CD4-positive, alpha-beta T cell treated with Interleukin-2 at 100 ng/mL for 4 hours (primary cell): Measurements from ENCODE around the gene CAPN1.
"Not testable (repeated sequence)": the region's sequence is repeated elsewhere in the genome, so short reads cannot be mapped to it uniquely, and the experiment has no call there.

Experiments
- DNase-seq: peaks from one replicate; pipeline ENCODE4 v3.0.0-alpha.2; 2020; ENCODE audit warnings: low spot score

Gene CAPN1

DNA sequence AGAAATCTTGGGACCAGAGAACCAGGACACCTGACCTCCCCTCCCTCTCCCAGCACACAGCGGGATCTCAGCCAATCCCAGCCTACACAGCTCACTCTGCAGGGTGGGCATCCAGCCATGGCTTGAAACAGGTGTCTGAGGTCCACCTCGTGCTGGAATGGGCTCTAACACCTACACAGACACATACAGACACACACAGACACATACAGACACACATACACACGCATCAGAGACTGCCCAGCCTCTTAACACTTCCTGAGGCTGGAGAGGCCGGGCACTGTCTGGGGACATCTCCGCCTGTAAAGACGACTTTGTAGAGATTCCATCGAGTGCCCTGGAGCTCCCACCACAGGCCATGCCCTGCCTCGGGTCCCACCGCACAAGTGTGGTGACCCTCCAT, 36.7 kb downstream of the CAPN1 start:
- no peak for DNase-seq

DNA sequence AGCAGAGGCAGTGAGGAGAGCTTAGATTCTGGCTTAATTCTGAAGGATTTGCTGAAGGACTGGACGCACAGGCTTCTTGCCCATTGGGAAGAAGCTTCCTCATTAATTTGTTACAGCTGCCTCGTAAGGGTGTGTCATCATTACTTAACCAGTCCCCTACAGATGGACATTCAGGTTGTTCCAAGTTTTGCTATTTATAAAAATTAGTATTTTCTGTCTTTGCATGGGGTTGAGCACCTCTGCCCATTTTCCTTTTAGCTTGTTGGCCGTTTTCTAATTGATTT, 38.1 kb downstream of the CAPN1 start:
- no peak for DNase-seq

DNA sequence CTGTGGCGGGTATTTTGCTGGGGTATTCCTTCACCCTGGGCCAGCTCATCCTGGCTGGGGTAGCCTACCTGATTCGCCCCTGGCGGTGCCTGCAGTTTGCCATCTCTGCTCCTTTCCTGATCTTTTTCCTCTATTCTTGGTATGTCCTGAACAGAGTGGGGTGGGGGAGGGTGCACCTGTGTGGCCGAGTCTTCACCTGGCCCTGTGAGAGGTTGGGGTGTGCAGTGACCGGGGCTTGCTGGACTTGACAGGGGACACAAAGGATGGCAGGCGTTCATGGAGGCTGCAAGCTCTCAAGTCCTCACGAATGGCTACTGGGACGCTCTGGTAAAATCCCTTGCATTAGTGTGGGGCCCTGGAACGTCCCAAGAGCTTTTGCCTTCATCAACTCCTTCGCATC, 39.3 kb downstream of the CAPN1 start:
- DNase-seq, result no peak

DNA sequence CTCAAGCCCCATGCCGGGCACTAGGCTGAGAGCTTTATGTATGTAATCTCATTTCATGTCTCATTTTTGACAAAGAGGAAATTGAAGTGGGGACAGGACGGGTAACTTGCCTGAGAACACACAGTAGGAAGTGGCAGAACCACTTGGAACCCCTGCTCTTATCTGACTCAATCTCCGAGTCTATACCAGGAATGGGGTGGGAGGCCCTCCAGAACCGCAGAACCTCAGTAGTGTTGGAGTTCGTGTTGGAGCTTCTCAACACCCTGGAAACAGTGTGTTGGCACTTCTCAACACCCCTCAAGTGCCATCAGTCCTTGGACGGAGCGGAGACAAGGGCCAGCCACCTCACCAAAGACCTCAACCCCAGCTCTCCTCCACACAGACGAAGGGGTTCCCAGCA, 41.3 kb downstream of the CAPN1 start:
- no peak for DNase-seq

DNA sequence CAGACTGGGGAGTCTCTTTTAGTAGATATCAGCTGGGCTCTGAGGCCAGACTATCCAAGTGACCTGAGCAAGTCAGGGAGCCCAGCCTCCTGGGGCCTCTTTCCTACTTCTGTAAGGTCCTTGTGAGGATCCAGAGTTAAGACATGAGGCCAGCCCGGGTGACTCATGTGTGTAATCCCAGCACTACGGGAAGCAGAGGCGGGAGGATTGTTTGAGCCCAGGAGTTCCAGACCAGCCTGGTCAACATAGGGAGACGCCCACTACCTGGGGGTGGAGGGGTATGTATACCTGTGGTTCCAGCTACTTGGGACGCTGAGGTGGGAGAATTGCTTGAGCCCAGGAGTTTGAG, 43.2 kb downstream of the CAPN1 start:
- no peak for DNase-seq

DNA sequence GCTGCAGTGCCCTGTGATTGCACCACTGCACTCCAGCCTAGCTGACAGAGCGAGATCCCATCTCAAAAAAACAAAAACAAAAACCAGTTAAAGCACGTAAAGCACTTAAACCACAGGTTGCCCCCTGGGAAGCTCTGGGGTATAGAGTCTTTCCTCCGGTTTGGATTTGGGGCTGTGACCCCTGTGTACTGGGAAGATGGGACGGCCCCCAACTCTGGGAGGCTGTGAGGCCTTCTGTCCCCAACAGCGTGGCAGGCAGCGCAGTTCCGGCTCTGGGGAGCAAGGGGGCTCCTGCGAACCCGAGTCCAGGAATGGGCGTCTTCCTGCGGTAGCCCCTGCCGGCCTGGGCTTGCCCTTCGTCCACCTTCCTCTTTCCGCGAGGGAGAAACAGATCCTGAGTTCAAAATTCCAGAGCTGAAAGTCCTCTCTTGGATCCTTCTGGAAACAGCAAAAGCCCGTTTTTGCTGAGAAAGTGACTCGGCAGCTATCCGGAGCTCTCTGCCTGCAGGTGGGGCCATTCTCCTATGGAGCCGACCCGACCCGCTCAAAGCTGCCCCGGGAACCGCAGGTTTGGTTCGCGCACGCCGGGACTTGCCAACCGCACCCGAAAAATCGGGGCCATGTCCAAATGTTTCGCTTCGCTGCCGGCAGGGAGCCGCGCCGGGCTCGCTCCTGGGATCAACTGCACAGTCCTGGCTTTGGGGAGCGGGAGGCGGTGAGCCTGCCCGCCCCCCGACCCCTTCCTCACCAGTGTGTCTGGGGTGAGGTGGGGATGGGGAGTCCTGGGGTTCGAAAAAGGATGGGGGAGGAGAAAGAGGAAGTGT, 43.8 kb downstream of the CAPN1 start:
- peak; percentile 50 for DNase-seq

DNA sequence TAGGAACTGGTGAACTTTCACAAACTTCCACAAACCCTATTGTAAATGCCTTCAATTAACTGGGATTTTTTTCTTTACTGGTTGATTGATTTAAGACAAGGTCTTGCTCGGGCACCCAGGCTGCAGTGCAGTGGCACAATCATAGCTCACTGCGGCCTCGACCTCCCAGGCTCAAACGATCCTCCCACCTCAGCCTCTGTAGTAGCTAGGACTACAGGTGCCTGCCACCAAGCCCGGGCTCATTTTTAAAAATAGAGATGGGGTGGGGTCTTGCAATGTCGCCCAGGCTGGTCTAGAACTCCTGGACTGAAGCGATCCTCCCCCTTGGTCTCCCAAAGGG, 44.3 kb downstream of the CAPN1 start:
- DNase-seq, result no peak

DNA sequence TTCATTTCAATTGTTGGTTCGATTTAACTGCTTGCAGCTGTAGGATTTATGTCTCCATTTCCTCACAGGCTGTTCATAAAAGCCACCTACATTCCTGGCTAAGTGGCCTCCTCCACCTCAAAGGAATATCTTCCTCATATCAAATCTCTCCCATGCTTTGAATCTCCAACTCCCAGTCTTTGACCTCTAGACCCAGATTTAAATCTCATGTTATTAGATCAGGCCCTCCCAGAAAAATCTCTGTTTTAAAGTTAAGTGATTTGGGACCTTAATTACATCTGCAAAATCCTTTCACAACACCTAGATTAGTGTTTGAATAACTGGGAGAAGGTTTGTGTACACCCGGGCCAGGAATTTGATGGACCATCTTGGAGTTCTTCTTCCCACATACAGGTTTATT, 46.2 kb downstream of the CAPN1 start:
- DNase-seq, result no peak

DNA sequence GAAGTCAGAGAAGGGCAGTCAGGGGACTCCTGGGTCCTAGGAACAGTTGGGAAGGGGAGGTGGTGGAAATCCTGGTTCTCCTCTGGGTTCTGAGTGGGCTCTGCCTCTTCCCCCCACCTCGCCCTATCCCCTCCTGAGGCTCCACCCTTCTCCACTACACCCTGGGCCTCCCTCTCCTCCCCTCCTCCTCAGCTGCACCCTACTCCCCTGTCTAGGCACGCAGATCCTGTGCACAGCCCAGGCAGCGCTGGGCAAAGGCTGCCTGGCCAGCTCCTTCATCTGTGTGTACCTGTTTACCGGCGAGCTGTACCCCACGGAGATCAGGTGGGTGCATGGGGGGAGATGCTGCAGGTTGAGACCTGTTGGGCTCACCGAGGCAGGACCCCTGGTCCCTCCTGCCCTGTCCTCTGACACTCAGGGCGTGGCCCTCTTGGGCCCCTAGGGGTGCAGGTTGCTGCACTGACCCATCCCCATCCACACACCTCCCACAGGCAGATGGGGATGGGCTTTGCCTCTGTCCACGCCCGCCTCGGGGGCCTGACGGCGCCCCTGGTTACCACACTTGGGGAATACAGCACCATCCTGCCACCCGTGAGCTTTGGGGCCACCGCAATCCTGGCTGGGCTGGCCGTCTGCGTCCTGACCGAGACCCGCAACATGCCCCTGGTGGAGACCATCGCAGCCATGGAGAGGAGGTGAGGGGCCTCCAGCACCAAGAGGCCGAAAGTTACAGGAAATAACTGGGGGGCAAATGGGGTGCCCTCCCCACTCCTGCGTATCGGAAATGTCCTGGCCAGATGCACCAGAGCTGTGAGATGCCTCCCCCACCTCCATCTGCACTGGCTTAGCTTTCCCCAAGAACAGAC, 54.7 kb downstream of the CAPN1 start:
- no peak for DNase-seq

DNA sequence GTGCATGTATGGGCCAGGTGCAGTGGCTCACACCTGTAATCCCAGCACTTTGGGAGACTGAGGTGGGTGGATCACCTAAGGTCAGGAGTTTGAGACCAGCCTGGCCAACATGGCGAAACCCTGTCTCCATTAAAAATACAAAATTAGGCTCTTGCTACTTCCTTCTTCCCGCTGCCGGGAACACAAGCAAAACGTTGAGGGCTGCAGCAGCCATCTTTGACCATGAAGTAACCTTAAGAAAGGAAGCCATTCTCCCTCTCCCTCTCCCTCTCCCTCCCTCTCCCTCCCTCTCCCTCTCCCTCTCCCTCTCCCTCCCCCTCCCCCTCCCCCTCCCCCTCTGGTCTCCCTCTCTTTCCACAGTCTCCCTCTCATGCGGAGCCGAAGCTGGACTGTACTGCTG, 56.6 kb downstream of the CAPN1 start:
- DNase-seq, result not testable (repeated sequence)

DNA sequence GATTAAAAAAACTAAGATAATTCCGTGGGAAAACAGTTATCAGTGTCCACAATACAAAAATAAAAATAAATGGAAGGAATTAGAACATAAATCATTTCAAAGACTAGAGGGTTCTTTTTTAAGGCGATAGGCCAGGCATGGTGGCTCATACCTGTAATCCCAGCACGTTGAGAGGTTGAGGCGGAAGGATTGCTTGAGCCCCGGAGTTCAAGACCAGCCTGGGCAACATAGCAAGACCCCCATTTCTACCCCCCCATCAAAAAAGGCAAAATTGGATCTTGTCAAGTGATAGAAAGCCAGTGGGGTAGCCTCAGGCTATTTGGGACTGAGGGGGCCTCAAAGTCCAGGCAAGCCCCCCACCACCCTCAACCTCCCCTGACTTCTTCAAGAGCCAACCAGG, 59.4 kb downstream of the CAPN1 start:
- DNase-seq, result no peak

DNA sequence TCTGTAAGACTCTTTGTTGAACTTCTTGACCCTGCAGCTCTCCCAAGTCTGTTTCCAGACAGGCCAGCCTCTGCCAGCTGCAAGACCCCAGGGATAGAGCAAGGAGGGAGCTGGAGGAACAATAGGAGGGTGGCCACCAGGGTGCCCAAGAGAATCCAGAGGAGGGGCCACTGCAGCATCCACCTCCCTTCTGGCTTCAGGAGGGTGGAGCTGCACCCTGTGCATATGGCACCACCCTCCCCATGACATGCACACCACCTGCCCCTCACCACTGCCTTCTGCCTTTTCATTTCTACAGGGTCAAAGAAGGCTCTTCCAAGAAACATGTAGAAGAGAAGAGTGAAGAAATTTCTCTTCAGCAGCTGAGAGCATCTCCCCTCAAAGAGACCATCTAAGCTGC, 60.0 kb downstream of the CAPN1 start:
- DNase-seq, result no peak

DNA sequence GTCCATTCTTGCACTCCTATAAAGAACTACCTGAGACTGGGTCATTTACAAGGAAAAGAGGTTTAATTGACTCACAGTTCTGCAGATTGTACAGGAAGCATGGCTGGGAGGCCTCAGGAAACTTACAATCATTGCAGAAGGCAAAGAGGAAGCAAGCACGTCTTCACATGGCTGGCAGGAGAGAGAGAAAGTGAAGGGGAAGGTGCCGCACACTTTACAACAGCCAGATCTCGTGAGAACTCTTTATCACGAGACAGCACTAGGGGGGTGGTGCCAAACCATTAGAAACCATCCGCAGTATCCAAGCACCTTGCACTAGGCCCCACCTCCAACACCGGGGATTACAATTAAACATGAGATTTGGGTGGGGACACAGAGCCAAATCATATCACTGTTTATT, 60.7 kb downstream of the CAPN1 start:
- no peak for DNase-seq

DNA sequence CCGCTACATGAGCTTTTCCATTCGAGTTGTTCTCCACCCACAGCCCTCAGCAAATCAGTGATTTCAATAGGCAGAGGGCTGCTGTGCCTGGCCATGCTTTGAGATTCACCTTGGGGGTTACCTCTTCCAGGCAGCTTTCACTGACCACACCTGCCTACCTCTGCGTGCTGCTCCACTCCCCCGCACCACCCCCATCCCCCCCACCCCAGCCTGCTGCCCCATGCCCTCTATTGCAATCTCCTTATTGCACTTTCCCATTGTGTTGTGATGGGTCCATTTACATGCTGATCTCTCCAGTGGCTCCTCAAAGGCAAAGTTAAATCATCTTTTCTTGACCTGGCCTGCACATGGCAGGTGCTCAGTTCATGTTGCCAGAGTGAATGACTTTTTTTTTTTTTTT, 62.1 kb downstream of the CAPN1 start:
- DNase-seq, result no peak

DNA sequence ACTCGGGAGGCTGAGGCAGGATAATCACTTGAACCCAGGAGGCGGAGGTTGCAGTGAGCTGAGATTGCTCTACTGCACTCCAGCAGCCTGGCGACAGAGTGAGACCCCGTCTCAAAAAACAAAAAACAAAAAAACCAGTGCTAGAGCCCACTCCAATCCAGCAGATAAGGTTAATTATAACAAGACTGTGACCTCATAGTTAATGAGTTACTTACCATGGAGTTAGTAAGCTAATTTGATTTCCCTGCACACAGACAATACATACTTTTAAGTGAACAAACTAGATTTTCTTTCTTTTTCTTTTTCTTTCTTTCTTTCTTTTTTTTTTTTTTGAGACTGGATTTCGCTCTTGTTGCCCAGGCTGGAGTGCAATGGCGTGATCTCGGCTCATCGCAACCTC, 63.3 kb downstream of the CAPN1 start:
- not testable (repeated sequence) for DNase-seq

DNA sequence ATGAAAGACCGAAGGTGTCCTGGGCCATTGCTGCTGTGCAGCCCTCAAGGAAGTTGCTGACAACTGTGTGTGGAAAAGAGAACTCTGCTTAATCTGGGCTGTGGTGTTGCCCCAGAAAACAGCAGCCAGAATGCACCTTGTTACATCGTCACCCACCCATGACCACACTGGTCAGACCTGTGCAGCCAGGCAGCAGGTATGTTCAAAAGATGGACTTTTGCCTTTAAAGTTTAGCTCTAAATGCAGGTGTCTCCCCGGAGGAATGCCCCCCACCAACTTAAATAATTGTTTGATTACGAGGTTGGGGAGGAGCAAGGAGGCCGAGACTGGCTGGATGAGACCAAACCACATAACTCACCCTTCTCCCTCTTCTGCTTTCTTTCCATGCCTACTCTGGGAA, 64.8 kb downstream of the CAPN1 start:
- no peak for DNase-seq

DNA sequence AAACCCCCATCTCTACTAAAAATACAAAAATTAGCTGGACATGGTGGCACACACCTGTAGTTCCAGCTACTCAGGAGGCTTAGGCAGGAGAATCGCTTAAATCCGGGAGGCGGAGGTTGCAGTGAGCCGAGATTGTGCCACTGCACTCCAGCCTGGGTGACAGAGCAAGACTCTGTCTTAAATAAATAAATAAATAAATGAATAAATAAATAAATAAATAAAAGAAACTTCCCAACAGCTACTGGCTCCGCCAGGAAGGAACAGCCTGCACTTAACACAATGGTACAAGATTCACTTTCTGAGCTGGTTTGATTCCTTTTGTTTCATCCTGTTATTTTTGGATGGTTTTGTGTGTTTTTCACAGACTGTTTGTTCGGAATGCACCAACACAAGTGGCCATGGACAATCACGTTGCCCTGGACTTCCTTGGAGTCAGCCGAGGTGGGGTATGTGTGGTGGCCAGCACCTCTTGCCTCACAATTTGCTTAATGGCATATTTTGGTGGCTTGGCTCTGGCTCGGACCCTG, 66.5 kb downstream of the CAPN1 start:
- DNase-seq, result not testable (repeated sequence)

DNA sequence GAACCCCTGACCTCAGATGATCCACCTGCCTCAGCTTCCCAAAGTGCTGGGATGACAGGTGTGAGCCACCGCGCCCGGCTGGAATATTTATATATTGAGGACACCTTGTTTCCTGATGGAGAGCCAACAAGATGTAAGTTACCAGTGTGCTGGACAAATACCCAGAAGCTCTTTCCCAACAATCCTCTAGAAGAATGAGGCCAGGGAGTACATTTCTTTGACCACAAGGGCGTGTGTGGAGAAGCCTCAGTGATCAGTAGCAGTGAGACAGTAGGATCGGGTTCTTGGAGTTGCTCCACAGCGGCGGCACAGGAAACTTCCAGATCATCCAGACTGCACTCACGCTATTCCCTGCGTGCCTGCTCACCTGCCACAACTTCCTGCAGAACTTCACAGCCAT, 69.7 kb downstream of the CAPN1 start:
- no peak for DNase-seq

DNA sequence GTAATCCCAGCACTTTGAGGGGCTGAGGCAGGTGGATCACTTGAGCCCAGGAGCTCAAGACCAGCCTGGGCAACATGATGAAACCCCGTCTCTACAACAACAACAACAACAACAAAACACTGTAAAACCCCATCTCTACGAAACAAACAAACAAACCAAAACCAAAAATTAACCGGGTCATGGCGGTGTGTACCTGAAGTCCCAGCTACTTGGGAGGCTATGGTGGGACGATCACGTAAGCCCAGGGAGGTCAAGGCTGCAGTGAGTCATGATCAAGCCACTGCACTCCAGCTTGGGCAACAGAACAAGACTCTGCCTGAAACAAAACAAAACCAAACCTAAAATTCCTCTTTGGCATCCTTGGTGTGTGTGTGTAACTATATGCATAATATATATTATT, 73.0 kb downstream of the CAPN1 start:
- no peak for DNase-seq

DNA sequence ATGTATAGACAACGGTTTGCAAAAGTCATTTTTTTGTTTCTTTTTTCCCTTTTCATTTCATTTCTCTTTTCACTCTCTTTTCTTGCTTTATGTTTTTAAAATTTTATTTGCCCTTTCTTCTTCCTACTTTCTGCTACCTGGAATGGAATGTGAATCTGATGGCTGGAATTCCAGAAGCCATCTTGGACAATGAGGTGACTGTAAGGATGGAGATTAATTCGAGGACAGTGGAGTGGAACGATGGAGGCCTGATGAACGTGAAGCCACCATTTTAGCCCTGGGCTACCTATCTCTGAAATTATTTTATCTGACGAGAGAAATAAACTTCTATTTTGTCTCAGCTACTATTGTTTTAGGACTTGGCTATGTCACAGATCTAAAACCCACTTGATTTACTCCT, 77.3 kb downstream of the CAPN1 start:
- no peak for DNase-seq

DNA sequence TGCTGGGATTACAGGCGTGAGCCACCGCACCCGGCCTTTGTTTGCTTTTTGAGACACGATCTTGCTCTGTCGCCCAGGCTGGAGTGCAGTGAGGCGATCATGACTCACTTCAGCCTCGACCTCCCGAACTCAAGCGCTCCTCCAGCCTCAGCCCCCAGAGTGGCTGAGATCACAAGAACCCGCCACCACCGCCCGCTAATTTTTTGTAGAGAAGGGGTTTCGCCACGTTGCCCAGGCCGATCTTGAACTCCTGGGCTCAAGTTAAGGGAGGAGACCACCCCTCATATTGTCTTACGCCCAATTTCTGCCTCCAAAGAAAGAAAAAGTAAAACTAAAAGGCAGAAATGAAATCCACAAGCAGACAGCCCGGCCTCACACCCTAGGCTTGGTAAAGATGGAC, 78.6 kb downstream of the CAPN1 start:
- no peak for DNase-seq

DNA sequence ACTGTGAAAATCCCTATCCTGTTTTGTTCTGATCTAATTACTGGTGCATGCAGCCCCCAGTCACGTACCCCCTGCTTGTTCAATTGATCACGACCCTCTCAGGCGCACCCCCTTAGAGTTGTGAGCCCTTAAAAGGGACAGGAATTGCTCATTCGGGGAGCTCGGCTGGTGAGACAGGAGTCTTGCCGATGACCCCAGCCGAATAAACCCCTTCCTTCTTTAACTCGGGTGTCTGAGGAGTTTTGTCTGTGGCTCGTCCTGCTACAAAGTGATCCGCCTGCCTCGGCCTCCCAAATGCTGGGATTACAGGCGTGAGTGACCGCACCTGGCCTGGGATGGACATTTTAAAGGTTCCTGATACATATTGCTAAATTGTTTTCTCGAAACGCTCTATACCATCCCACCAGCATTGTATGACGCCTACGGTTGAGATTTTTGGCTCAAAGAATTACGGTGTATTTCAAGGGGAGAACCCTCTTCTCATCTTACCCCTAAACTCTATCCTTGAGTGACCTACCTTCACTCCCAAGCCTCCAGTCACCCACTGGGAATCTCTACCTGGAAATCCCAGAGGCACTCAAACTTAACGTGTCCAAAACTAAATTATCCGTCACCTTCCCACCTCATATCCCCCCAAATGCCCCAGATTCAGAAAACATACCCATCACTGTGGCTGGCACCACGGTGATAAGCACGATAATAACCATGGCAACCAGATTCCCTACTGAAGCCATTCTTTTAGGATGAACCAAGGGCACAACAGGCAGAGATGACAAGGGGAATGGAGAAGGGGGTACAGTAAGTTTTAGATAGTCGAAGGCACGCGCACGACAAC, 79.2 kb downstream of the CAPN1 start:
- no peak for DNase-seq
